HepG2 (cell line): Measurements from ENCODE around the gene RNF6. TPM values are rescaled to one million over a fixed set of nuclear protein-coding genes. Genes with fewer than 3 reads are reported as not detected.

Source experiments
- AKNA ChIP-seq: sonication (generic); formaldehyde crosslinking; IDR thresholded peaks from 2 replicates; pipeline ENCODE4 v1.4.0; 2020; ENCODE audit warnings: missing genetic modification reagents, borderline replicate concordance
- ATAD3A ChIP-seq: sonication (generic); formaldehyde crosslinking; IDR thresholded peaks from 2 replicates; pipeline ENCODE4 v1.4.0; 2020; ENCODE audit warnings: missing genetic modification reagents
- CBX1 ChIP-seq: IDR thresholded peaks from one replicate; pipeline ENCODE4 v1.6.1; 2016; ENCODE audit warnings: antibody characterized with exemption, low read depth
- CREB1 ChIP-seq, 2 experiments: fragments of 450-650 bp in 1 of 2; IDR thresholded peaks; 2 replicates each; pipeline ENCODE4 v1.6.1; 2016 to 2017; ENCODE audit warnings: control low read depth in 1 of 2, mild to moderate bottlenecking in 1 of 2, missing compliant biosample characterization in 1 of 2, missing genetic modification characterization in 1 of 2
- FOXA1 ChIP-seq, 2 experiments: fragments of 450-650 bp in 1 of 2; sonication (generic) in 1 of 2; formaldehyde crosslinking in 1 of 2; IDR thresholded peaks; 2 replicates each; pipeline versions ENCODE4 v1.4.0 to v1.6.1; 2016 to 2020; ENCODE audit warnings: missing genetic modification reagents in 1 of 2
- HOXA5 ChIP-seq: sonication (generic); formaldehyde crosslinking; IDR thresholded peaks from 2 replicates; pipeline ENCODE4 v1.4.0; 2020; ENCODE audit warnings: missing genetic modification reagents
- KLF15 ChIP-seq: sonication (generic); formaldehyde crosslinking; IDR thresholded peaks from 2 replicates; pipeline ENCODE4 v1.8.1; 2023; ENCODE audit warnings: borderline replicate concordance, mild to moderate bottlenecking, inconsistent platforms, missing genetic modification reagents, mixed read lengths
- PHF5A ChIP-seq: IDR thresholded peaks from one replicate; pipeline ENCODE4 v1.6.1; 2018; ENCODE audit warnings: low read depth, missing genetic modification reagents; ENCODE audit not compliant: unreplicated experiment
- PRDM10 ChIP-seq: sonication (generic); formaldehyde crosslinking; IDR thresholded peaks from 2 replicates; pipeline ENCODE4 v1.4.0; 2020; ENCODE audit warnings: low read depth, missing genetic modification reagents
- PTBP1 ChIP-seq: fragments of 200-400 bp; formaldehyde crosslinking; IDR thresholded peaks from 2 replicates; pipeline ENCODE4 v1.6.1; 2018; ENCODE audit warnings: low read length, low read depth; ENCODE audit not compliant: poor library complexity, severe bottlenecking
- RFX5 ChIP-seq: IDR thresholded peaks from 2 replicates; pipeline ENCODE4 v1.6.1; 2011; ENCODE audit warnings: low read depth, low read length, improper control_type of control experiment
- SOX6 ChIP-seq, 2 experiments: fragments of 450-650 bp in 1 of 2; sonication (generic) in 1 of 2; formaldehyde crosslinking in 1 of 2; IDR thresholded peaks; 2 replicates each; pipeline versions ENCODE4 v1.4.0 to v1.6.1; 2017 to 2020; ENCODE audit warnings: antibody characterized with exemption in 1 of 2, mild to moderate bottlenecking in 1 of 2, missing genetic modification reagents in 1 of 2
- ZC3H4 ChIP-seq: sonication (generic); formaldehyde crosslinking; IDR thresholded peaks from 2 replicates; pipeline ENCODE4 v1.4.0; 2020; ENCODE audit warnings: missing genetic modification reagents, borderline replicate concordance
- ZNF264 ChIP-seq: sonication (generic); formaldehyde crosslinking; IDR thresholded peaks from 2 replicates; pipeline ENCODE4 v1.4.0; 2020; ENCODE audit warnings: missing genetic modification reagents
- ZNF598 ChIP-seq: sonication (generic); formaldehyde crosslinking; IDR thresholded peaks from 2 replicates; pipeline ENCODE4 v1.5.1; 2020; ENCODE audit warnings: mild to moderate bottlenecking, missing genetic modification reagents, borderline replicate concordance
- ZNF83 ChIP-seq: sonication (generic); formaldehyde crosslinking; IDR thresholded peaks from 2 replicates; pipeline ENCODE4 v1.4.0; 2020; ENCODE audit warnings: missing genetic modification reagents, mild to moderate bottlenecking, borderline replicate concordance
- ZNF891 ChIP-seq: sonication (generic); formaldehyde crosslinking; IDR thresholded peaks from 2 replicates; pipeline ENCODE4 v1.5.0; 2020; ENCODE audit warnings: mild to moderate bottlenecking, missing genetic modification reagents
- ZUFSP ChIP-seq: sonication (generic); formaldehyde crosslinking; IDR thresholded peaks from 2 replicates; pipeline ENCODE4 v1.9.0; 2021; ENCODE audit warnings: missing genetic modification reagents, mild to moderate bottlenecking, borderline replicate concordance
- polyA plus RNA-seq, 8 experiments: library from polyadenylated mRNA; depleted of rRNA in 3 of 8; stranded (reverse) in 7 of 8; unstranded in 1 of 8; fragments of >200 nt; fragmentation: Illumina TruSeq in 4 of 8; extraction: Trizol in 4 of 8; gene quantifications; 2 replicates each; pipeline versions ENCODE4 v1.2.1 to v1.2.3, GENCODE V29; 2011 to 2016; ENCODE audit warnings: low read depth in 4 of 8, missing spikeins in 1 of 8, mixed read lengths in 1 of 8; ENCODE audit not compliant: insufficient read depth in 1 of 8
- total RNA-seq, 5 experiments: library from RNA; depleted of rRNA; stranded (reverse); fragments of >200 nt; fragmentation: Illumina TruSeq; extraction: Trizol; gene quantifications; 2 replicates each; pipeline ENCODE4 v1.2.3, GENCODE V29; 2016; ENCODE audit warnings: low read depth in 1 of 5

Gene RNF6
- total and polyA plus RNA-seq, 2 of the 13 experiments (the other 11 are each of a cell fraction or from before 2014, with no cell fraction given), result 14.6 to 36.8 TPM

GRCh38 chr13:26221721-26222519, at the start of gene RNF6 (continued):
- TF ChIP-seq ZUFSP (no peak), ZNF83 (CRISPR knock-in tag) (no peak), PHF5A (CRISPR knock-in tag) (no peak), RFX5 (no peak; the same call in 1 of the 2 replicates), KLF15 (CRISPR knock-in tag) (peak; percentile 45; the same call in 1 of the 2 replicates), AKNA (CRISPR knock-in tag) (peak; percentile 25; the same call in 1 of the 2 replicates), ZNF598 (CRISPR knock-in tag) (no peak), ZC3H4 (CRISPR knock-in tag) (no peak), CBX1 (no peak), PTBP1 (no peak), PRDM10 (no peak), FOXA1 (IDR thresholded peaks at IDR 0.05) (no peak), FOXA1 (CRISPR knock-in tag; IDR thresholded peaks at IDR 0.05) (peak; percentile 43), ATAD3A (CRISPR knock-in tag) (no peak), SOX6 (IDR thresholded peaks at IDR 0.05) (no peak), SOX6 (CRISPR knock-in tag; IDR thresholded peaks at IDR 0.05) (peak; percentile 63), HOXA5 (CRISPR knock-in tag) (peak; percentile 82), CREB1 (IDR thresholded peaks at IDR 0.05) (no peak), CREB1 (CRISPR knock-in tag; IDR thresholded peaks at IDR 0.05) (peak; percentile 12; the same call in 1 of the 2 replicates), ZNF891 (no peak), ZNF264 (CRISPR knock-in tag) (peak; percentile 42; the same call in 1 of the 2 replicates)
